CD4-positive, alpha-beta T cell treated with Interleukin-17A for 4 hours (primary cell): ENCODE data around the gene PRSS21.

Experiments used
- DNase-seq: peaks from one replicate; pipeline ENCODE4 v3.0.0-alpha.2; 2020; ENCODE audit warnings: mixed read lengths

Gene PRSS21

GRCh38 chr16:2846511-2847310 lies 29.7 kb downstream of the PRSS21 start:
- DNase-seq = no peak

DNA sequence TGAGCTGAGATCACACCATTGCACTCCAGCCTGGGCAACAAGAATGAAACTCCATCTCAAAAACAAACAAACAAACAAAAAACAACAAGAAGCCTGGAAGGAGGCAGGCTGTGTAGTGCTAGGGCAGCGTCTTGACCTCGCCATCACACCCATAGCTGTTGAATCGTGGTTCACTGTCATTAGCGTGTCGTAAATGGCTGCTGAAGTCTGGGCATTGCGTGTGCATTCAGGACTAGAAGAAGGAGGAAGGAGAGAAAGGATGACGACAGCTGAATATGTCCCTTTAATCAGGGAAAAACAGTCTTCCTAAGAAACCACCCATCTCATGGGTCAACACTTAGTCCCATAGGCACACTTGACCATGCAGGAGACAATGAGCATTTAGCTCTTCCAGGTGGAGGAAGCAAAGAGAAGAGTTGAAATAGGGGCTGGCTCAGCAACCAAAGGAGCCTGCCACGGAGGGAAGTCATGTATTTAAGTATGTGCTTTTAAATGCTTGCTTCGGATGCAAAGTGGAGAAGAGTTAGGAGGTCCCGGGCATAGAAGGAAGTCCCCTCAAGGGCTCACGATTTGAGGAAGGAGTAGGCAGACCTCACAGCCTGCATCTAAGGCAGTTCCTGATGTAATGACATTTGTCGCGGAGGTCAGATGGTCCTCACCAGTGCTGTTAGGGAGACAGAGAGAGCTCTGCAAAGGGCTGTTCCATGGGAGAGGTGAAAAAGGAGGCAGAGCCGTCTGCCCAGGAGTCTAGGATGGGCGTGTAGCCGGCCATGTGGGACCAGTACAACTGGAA lies 32.1 kb downstream of the PRSS21 start:
- no peak for DNase-seq

DNA sequence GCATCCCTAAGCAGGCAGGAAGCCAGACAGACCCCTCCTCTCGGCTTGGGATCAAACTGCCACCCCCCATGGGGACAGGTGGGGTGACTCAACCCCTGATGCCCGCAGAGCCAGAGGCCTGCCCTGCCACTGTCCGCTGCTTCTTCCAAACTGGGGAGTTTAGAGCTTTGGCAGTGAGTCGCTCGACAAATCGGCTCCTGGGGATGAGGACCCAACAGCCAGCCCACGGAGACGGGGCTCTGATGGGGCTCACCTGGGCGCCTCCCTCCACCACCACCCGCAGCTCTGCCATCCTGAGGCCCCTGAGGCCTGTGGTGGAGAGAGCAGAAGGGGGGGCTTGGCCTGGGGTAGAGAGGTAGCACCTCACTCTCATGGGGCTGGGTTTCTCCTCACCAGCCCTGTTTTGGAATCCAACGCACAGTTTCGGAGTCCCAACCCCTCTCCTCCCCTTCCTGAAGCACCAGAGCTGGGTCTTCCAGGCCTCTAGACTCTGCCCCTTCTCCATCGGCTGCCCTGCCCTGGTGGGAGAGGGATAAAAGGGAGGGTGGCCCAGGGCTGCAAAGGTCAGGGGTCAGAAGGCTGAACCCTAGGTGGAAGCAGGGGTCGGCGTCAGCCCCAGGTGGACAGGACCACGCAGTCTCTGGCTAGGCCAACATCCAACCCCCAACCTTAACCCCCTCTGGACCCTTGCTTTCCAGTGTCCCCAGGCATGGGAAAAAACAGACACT lies 35.1 kb downstream of the PRSS21 start:
- no peak for DNase-seq

- no peak for DNase-seq
Observed at GRCh38 chr16:2852731-2853507, 35.9 kb downstream of the PRSS21 start.

- no peak for DNase-seq
Observed at GRCh38 chr16:2853531-2854073, 36.6 kb downstream of the PRSS21 start.

DNA sequence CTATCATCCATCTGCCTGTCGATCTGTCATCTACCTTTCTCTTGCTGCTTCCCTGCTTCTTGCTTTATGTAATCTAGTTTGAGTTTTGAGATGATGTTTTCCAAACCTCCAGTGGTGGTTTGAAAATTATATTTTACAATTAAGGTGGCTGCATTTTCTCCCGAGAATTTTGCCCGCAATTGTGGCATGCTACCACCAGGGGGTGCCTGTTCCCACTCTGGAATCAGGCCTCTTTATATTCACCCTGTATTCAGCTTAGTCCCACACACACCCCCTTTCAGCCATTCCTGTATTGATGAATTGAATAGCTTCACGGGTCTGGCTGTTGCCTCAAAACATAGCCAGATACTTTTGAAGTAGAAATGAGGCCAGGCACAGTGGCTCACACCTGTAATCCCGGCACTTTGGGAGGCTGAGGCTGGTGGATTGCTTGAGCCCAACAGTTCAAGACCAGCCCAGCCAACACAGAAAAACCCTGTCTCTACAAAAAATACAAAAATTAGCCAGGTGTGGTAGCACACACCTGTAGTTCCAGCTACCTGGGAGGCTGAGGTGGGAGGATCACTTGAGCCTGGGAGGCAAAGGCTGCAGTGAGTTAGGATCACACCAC lies 37.8 kb downstream of the PRSS21 start:
- DNase-seq = peak; percentile 20

DNA sequence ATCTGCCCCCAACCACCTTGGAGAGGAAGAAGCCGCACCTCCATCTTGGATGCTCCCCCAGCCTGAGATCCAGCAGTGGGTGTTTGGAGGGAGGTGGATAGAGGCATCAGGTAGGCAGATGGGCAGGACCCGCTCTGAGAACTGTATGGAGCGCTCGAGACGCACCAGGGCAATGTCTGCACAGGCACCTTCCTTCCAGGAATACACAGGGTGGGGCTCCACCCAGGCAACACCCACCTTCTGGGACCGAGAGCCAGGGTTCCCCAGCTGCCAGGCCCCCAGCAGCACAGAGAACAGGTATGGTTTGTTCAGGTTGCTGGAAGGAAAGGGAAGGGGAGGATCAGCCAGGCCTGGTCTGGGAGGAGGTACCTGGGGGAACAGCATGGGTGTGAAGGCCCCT lies 38.5 kb downstream of the PRSS21 start:
- DNase-seq = no peak

DNA sequence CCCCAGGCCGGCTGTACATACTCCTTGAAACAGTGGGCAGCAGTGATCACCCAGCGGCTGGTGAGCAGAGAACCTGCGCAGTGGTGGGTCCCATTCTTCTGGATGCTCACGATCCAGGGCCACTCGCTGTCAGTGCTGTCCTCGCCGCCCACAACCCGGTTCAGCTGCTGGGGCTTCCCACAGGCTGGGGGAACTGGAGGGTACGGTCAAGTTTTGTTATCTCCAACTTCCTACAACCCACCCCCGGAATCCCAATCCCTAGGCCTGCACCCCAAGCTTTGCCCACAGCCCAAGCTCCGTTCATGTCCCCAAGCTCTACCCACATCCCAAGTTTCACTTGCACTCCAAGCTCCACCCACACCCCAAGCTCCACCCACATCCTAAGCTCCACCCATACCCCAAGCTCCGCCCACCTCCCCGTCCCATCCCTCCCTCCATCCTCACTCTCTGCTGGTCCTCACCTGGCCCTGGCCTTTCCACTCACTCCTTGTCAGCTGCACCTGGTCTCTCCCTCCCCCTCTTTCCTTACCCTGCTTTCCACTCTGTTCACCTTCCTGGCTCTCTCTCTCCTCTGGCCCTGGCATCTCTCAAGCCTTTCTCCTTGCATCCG lies 39.1 kb downstream of the PRSS21 start:
- DNase-seq = peak; percentile 11

- DNase-seq = no peak
Observed at GRCh38 chr16:2856686-2857450, 39.8 kb downstream of the PRSS21 start.

DNA sequence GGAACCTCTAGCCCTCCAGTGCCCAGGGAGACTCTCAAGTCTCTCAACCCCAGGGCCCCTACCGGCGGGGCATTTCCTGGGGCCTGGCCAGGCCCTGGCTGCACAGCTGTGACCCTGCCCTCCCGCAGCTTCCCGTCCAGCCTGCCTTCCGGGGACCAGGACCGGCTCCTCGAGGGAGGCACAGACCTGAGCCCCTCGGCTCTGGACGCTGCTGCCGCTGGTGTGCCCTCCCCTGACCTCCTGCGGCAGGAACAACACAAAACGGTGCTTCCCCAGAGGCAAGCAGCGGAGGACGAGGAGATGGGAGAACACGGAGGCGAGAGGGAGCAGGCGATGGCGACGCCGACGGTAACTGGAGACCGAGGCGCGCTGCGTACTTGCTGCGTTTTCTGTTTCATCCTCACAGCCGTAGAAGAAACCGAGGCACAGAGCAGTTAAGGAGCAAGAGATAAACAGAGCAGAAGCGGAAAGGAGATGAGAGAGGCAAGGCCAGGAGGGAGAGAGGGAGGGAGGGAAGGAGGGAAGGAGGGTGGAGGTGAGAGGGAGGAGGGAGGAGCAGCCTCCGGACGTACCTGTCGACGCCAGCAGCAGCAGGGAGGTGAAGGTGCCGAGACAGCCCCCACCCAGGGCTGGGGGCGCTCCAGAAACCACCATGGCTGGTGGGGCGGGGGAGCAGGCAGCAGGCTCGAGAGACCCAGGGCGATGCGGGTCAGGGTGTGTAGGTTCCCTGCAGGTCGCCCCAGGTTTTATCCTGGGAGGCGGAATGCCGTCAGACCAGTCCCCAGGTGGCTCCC lies 40.6 kb downstream of the PRSS21 start, which contains the start of gene PRSS22:
Gene PRSS22 (minus strand): TSS at position 720 of the 794 bp plus-strand sequence. CDS start 66 bp downstream, at position 654.
- DNase-seq = peak; percentile 24

- DNase-seq = peak; percentile 6
Observed at GRCh38 chr16:2858245-2859025, 41.4 kb downstream of the PRSS21 start.

GRCh38 chr16:2859686-2860265 lies 42.7 kb downstream of the PRSS21 start:
- no peak for DNase-seq

DNA sequence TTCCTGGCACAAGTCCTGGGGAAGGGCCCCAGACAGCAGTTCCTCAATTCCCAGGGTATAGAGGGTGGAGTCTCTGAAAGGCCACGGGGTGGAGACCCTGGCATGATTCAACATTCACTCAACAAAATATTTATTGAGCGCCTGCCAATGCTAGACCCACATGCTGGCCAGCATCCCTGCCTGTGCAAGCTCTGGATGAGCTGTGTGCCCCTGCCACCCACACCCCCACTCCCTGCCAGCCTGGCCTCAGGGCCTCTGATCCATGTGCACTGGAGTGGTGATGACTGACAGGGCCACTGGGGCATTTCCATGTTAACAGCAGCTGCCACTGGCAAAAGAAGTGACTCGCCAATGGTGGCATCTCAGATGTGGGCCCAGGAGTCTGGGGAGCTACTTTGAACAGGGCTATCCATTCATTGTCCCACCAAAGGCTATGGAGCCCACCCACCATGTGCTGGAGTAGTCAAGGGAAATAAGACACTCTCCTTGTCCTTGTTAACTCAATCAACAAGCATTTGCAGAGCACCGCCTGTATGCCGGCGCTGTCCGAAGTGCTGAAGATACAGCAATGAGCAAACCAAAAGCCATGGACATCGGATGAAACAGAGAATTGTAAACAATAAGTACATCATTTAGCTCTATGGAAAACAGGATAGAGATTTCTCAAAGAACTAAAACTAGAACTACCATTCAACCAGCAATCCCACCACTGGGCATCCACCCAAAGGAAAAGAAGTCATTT lies 44.0 kb downstream of the PRSS21 start:
- no peak for DNase-seq

DNA sequence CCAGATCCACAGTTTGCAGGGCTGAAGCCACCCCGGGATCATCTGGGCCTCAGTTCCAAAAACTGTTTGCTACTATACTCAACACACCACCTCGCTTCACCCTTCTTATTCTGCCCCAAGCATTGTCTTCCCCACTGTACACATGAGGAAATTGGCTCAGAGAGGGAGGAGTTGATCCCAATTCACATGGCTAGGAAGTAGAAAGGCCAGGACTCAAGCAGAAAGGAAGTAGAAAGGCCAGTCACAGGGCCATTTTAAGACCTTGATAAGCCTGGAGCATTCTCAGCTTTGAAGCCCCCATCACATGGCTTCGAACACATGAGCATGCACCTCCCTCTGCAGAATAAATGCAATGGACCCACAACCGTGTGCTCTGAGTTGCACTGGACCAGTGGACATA lies 48.6 kb downstream of the PRSS21 start:
- DNase-seq = no peak

DNA sequence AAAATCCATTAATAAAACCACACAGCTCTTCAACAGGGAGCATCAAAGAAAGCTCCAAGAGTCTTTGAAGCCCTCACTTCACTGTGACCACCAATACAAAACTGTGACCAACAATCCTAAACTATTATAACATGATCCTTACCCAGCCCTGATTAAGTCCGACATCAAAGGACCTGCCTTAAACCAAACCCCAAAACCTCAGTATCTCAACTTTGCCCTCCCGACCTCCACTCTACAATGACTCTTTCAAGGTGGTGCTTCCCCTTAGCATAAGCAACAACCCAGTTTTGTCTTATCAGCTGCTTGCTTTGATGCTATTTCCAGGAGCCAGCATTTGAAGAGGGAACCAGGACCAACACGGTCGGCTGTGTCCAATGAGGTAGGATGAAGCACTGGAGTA lies 49.4 kb downstream of the PRSS21 start:
- no peak for DNase-seq

- DNase-seq = no peak
Observed at GRCh38 chr16:2867661-2867986, 50.6 kb downstream of the PRSS21 start.

GRCh38 chr16:2867987-2868789 lies 51.2 kb downstream of the PRSS21 start:
- DNase-seq = peak; percentile 95
